ENCODE results near the gene CAVIN2. TPM values are rescaled to one million over a fixed set of nuclear protein-coding genes. Genes with fewer than 3 reads are reported as not detected.

CAVIN2 gene
- total RNA-seq, 1 experiment from 2014 or later = 0.07 TPM

GRCh38 chr2:191811807-191812602, 34.9 kb downstream of the CAVIN2 start:
- no peaks in the 10 kb centered on the region for H3K36me3 ChIP-seq (ENCODE audit: low read depth, low read length)
- BruUV-seq (replicated peaks) = no TSS peak
- H3K4me2 ChIP-seq (ENCODE audit: low read length) = 0 out of 2 replicates have a peak overlapping the region, but pooled peaks have one; percentile 27
- no peaks in the 10 kb centered on the region for H3K79me2 ChIP-seq (ENCODE audit: low read length)
- intact Hi-C loops (cut with micrococcal nuclease) = loop anchor here (1.0 kb wide), 4 partner anchors 57 to 474 kb away; no protein-coding TSS in a partner anchor
- no peaks in the 10 kb centered on the region for H3K9me3 ChIP-seq (ENCODE audit: low read length)
- ATAC-seq (peak; percentile 93), DNase-seq (peak; percentile 85)
- no peaks in the 10 kb centered on the region for H3K9me2 ChIP-seq (replicated peaks; ENCODE audit: low read length)
- ChIA-PET CTCF (interaction anchor here (0.5 to 2.7 kb wide), 8 partner anchors 55 to 353 kb away, joined by 3 to 73 read pairs (median 4); no protein-coding TSS in a partner anchor), POLR2A (ENCODE audit: unreplicated experiment) (interaction anchor here (0.7 to 0.8 kb wide), 2 partner anchors 348 to 351 kb away, joined by 3 read pairs; no protein-coding TSS in a partner anchor)
- no peak overlapping the region for H3K4me3 ChIP-seq (ENCODE audit: low read length)
- TF ChIP-seq, protein P1, sequence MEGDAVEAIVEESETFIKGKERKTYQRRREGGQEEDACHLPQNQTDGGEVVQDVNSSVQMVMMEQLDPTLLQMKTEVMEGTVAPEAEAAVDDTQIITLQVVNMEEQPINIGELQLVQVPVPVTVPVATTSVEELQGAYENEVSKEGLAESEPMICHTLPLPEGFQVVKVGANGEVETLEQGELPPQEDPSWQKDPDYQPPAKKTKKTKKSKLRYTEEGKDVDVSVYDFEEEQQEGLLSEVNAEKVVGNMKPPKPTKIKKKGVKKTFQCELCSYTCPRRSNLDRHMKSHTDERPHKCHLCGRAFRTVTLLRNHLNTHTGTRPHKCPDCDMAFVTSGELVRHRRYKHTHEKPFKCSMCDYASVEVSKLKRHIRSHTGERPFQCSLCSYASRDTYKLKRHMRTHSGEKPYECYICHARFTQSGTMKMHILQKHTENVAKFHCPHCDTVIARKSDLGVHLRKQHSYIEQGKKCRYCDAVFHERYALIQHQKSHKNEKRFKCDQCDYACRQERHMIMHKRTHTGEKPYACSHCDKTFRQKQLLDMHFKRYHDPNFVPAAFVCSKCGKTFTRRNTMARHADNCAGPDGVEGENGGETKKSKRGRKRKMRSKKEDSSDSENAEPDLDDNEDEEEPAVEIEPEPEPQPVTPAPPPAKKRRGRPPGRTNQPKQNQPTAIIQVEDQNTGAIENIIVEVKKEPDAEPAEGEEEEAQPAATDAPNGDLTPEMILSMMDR (conservative IDR thresholded peaks at IDR 0.05; ENCODE audit: low read depth, low read length) = peak; percentile 91
- TF ChIP-seq EZH2 (IDR thresholded peaks at IDR 0.05; ENCODE audit: low read length, unreplicated experiment) (no peak), EZH2phosphoT487 (IDR thresholded peaks at IDR 0.05; ENCODE audit: borderline replicate concordance, low read length) (no peak)
- no peaks in the 10 kb centered on the region for H3K27me3 ChIP-seq (ENCODE audit: low read length)
- no peaks in the 10 kb centered on the region for H3F3A ChIP-seq (ENCODE audit: low read length, unreplicated experiment)
- no peak overlapping the region for H3K9ac ChIP-seq (ENCODE audit: low read length)
- 0 out of 2 replicates have a peak overlapping the region, but pooled peaks have one; percentile 31 for H2AFZ ChIP-seq (ENCODE audit: low read length)
- no peak overlapping the region for H3K27ac ChIP-seq (ENCODE audit: low read length)
- H3K4me1 ChIP-seq (ENCODE audit: insufficient read depth, low read length) = no peaks in the 10 kb centered on the region
- H4K20me1 ChIP-seq (ENCODE audit: low read length) = no peaks in the 10 kb centered on the region

GRCh38 chr2:191806396-191806795, 40.5 kb downstream of the CAVIN2 start:
- Histone ChIP-seq H4K20me1 (ENCODE audit: low read length) (no peaks in the 10 kb centered on the region), H3K9ac (ENCODE audit: low read length) (no peak overlapping the region), H3K9me3 (ENCODE audit: low read length) (no peaks in the 10 kb centered on the region), H3K79me2 (ENCODE audit: low read length) (no peaks in the 10 kb centered on the region), H3K27me3 (ENCODE audit: low read length) (no peaks in the 10 kb centered on the region), H3K36me3 (ENCODE audit: low read depth, low read length) (no peaks in the 10 kb centered on the region), H3K4me1 (ENCODE audit: insufficient read depth, low read length) (no peaks in the 10 kb centered on the region), H3K27ac (ENCODE audit: low read length) (no peak overlapping the region), H2AFZ (ENCODE audit: low read length) (no peak overlapping the region), H3K4me2 (ENCODE audit: low read length) (no peak overlapping the region), H3F3A (ENCODE audit: low read length, unreplicated experiment) (no peaks in the 10 kb centered on the region), H3K4me3 (ENCODE audit: low read length) (no peak overlapping the region), H3K9me2 (replicated peaks; ENCODE audit: low read length) (no peaks in the 10 kb centered on the region)
- intact Hi-C loops (cut with micrococcal nuclease) = no loop called here
- ATAC-seq (no peak), DNase-seq (no peak)
- ChIA-PET CTCF (no interaction called here), POLR2A (ENCODE audit: unreplicated experiment) (no interaction called here)
- no TSS peak for BruUV-seq (replicated peaks)
- no peak for TF ChIP-seq EZH2phosphoT487 (IDR thresholded peaks at IDR 0.05; ENCODE audit: borderline replicate concordance, low read length)

- H3K9me2 ChIP-seq (replicated peaks; ENCODE audit: low read length) = no peaks in the 10 kb centered on the region
- DNase-seq = no peak
- intact Hi-C loops (cut with micrococcal nuclease) = no loop called here
- ChIA-PET POLR2A (ENCODE audit: unreplicated experiment) (no interaction called here), CTCF (no interaction called here)
- no peaks in the 10 kb centered on the region for H4K20me1 ChIP-seq (ENCODE audit: low read length)
- H3K9ac ChIP-seq (ENCODE audit: low read length) = no peak overlapping the region
- TF ChIP-seq EZH2phosphoT487 (IDR thresholded peaks at IDR 0.05; ENCODE audit: borderline replicate concordance, low read length) = no peak
- no peak for TF ChIP-seq EZH2 (IDR thresholded peaks at IDR 0.05; ENCODE audit: low read length, unreplicated experiment)
- TF ChIP-seq, protein P1 (conservative IDR thresholded peaks at IDR 0.05; ENCODE audit: low read depth, low read length) = no peak
- no TSS peak for BruUV-seq (replicated peaks)
- no peak overlapping the region for H3K4me3 ChIP-seq (ENCODE audit: low read length)
- H3K27me3 ChIP-seq (ENCODE audit: low read length) = no peaks in the 10 kb centered on the region
- H3K4me2 ChIP-seq (ENCODE audit: low read length) = no peak overlapping the region
- ATAC-seq = no peak
- no peaks in the 10 kb centered on the region for H3K36me3 ChIP-seq (ENCODE audit: low read depth, low read length)
- no peaks in the 10 kb centered on the region for H3F3A ChIP-seq (ENCODE audit: low read length, unreplicated experiment)
- no peaks in the 10 kb centered on the region for H3K9me3 ChIP-seq (ENCODE audit: low read length)
- H3K79me2 ChIP-seq (ENCODE audit: low read length) = no peaks in the 10 kb centered on the region
- H3K4me1 ChIP-seq (ENCODE audit: insufficient read depth, low read length) = no peaks in the 10 kb centered on the region
- no peak overlapping the region for H2AFZ ChIP-seq (ENCODE audit: low read length)
- no peak overlapping the region for H3K27ac ChIP-seq (ENCODE audit: low read length)
Measured at GRCh38 chr2:191804766-191805165, 42.1 kb downstream of the CAVIN2 start.
